ENCODE measurements around the gene FMO5. TPM values are rescaled to one million over a fixed set of nuclear protein-coding genes. Genes with fewer than 3 reads are reported as not detected.

The FMO5 gene
- total and polyA plus RNA-seq, 2 donors (not counting 1 experiment from before 2014, with no cell fraction given): 4.4 to 7.8 TPM

GRCh38 chr1:147189514-147189913, 35.6 kb downstream of the FMO5 start:
- ChIA-PET POLR2A (no interaction called here), CTCF (interaction anchor here (0.7 kb wide), 1 partner anchor 20 kb away, joined by 3 read pairs; no protein-coding TSS in a partner anchor)
- Histone ChIP-seq H3K4me1 (ENCODE audit: control insufficient read depth in 2 of 2, insufficient read depth in 2 of 2, low read length in 2 of 2) (no peaks in the 10 kb centered on the region), H3K27ac (ENCODE audit: low read length in 2 of 2) (no peak overlapping the region), H2AFZ (ENCODE audit: insufficient read depth, low read depth, low read length, poor library complexity, severe bottlenecking) (no peak overlapping the region), H3K4me2 (replicated peaks; ENCODE audit: low read depth, low read length, poor library complexity, severe bottlenecking) (no peak overlapping the region), H3K4me3 (ENCODE audit: control extremely low read depth in 1 of 5, extremely low read depth in 1 of 5, insufficient read depth in 1 of 5, low read depth in 2 of 5, low read length in 4 of 5) (no peak overlapping the region), H4K20me1 (ENCODE audit: control insufficient read depth, insufficient read depth, low read length, poor library complexity, severe bottlenecking) (no peaks in the 10 kb centered on the region), H3K9me3 (ENCODE audit: control extremely low read depth in 1 of 3, control insufficient read depth in 2 of 3, insufficient read depth in 1 of 3, low read length in 2 of 3) (no peaks in the 10 kb centered on the region), H3K36me3 (replicated peaks in 1 of 2; ENCODE audit: control extremely low read depth in 1 of 2, control insufficient read depth in 1 of 2, extremely low read depth in 1 of 2, insufficient read depth in 2 of 2, low read length in 1 of 2) (no peaks in the 10 kb centered on the region), H3K9ac (ENCODE audit: low read length) (no peak overlapping the region), H3K27me3 (replicated peaks in 1 of 4; ENCODE audit: control extremely low read depth in 1 of 4, control insufficient read depth in 3 of 4, insufficient read depth in 4 of 4, low read length in 3 of 4) (no peaks in the 10 kb centered on the region), H3K79me2 (ENCODE audit: control insufficient read depth, insufficient read depth, low read length) (no peaks in the 10 kb centered on the region)
- WGBS (ENCODE audit: insufficient coverage): 90% methylated on average over 2 of the region's 2 CpGs
- no peaks in the 10 kb centered on the region for H3K4me1 Mint-ChIP-seq
- H3K9me3 Mint-ChIP-seq (ENCODE audit: insufficient read depth): no peaks in the 10 kb centered on the region
- no peak overlapping the region for H3K27ac Mint-ChIP-seq
- intact Hi-C loops (cut with micrococcal nuclease): no loop called here
- ATAC-seq (ENCODE audit: low read depth) (no peak), DNase-seq (no peak)
- H3K27me3 Mint-ChIP-seq: no peaks in the 10 kb centered on the region
- no peak overlapping the region for H3K4me3 Mint-ChIP-seq
- TF ChIP-seq CTCF (IDR thresholded peaks at IDR 0.05): no peak
- TF ChIP-seq EZH2 (IDR thresholded peaks at IDR 0.05; ENCODE audit: borderline replicate concordance, insufficient read depth, low read depth, low read length, poor library complexity, severe bottlenecking): no peak

GRCh38 chr1:147185432-147185831, 39.7 kb downstream of the FMO5 start:
- Histone ChIP-seq H3K79me2 (ENCODE audit: control insufficient read depth, insufficient read depth, low read length) (no peaks in the 10 kb centered on the region), H2AFZ (ENCODE audit: insufficient read depth, low read depth, low read length, poor library complexity, severe bottlenecking) (no peak overlapping the region), H3K4me1 (ENCODE audit: control insufficient read depth in 2 of 2, insufficient read depth in 2 of 2, low read length in 2 of 2) (no peaks in the 10 kb centered on the region), H3K27ac (ENCODE audit: low read length in 2 of 2) (no peak overlapping the region), H3K4me3 (ENCODE audit: control extremely low read depth in 1 of 5, extremely low read depth in 1 of 5, insufficient read depth in 1 of 5, low read depth in 2 of 5, low read length in 4 of 5) (no peak overlapping the region), H3K27me3 (replicated peaks in 1 of 4; ENCODE audit: control extremely low read depth in 1 of 4, control insufficient read depth in 3 of 4, insufficient read depth in 4 of 4, low read length in 3 of 4) (no peaks in the 10 kb centered on the region), H3K36me3 (replicated peaks in 1 of 2; ENCODE audit: control extremely low read depth in 1 of 2, control insufficient read depth in 1 of 2, extremely low read depth in 1 of 2, insufficient read depth in 2 of 2, low read length in 1 of 2) (peaks cover 0 to 2% of the 10 kb centered on the region in 2 experiments), H3K4me2 (replicated peaks; ENCODE audit: low read depth, low read length, poor library complexity, severe bottlenecking) (no peak overlapping the region), H4K20me1 (ENCODE audit: control insufficient read depth, insufficient read depth, low read length, poor library complexity, severe bottlenecking) (no peaks in the 10 kb centered on the region), H3K9me3 (ENCODE audit: control extremely low read depth in 1 of 3, control insufficient read depth in 2 of 3, insufficient read depth in 1 of 3, low read length in 2 of 3) (no peaks in the 10 kb centered on the region), H3K9ac (ENCODE audit: low read length) (no peak overlapping the region)
- intact Hi-C loops (cut with micrococcal nuclease): no loop called here
- no peak overlapping the region for H3K4me3 Mint-ChIP-seq
- CTCF ChIA-PET: interaction anchor here (0.9 kb wide), 1 partner anchor 57 kb away, joined by 3 read pairs; the partner anchor contains the start of gene CHD1L
- no peaks in the 10 kb centered on the region for H3K27me3 Mint-ChIP-seq
- WGBS (ENCODE audit: insufficient coverage): no CpG with 5 or more reads among the region's 2 CpGs
- POLR2A ChIA-PET: no interaction called here
- ATAC-seq (ENCODE audit: low read depth) (no peak), DNase-seq (no peak)
- no peaks in the 10 kb centered on the region for H3K4me1 Mint-ChIP-seq
- TF ChIP-seq CTCF (IDR thresholded peaks at IDR 0.05) (no peak), EZH2 (IDR thresholded peaks at IDR 0.05; ENCODE audit: borderline replicate concordance, insufficient read depth, low read depth, low read length, poor library complexity, severe bottlenecking) (no peak)
- no peaks in the 10 kb centered on the region for H3K9me3 Mint-ChIP-seq (ENCODE audit: insufficient read depth)
- H3K27ac Mint-ChIP-seq: no peak overlapping the region

Data from B cell (primary cell).